GM12892 (cell line): ENCODE data around the gene SCUBE3.

Source experiments
- POLR2A ChIP-seq: IDR thresholded peaks from 2 replicates; pipeline ENCODE4 v1.6.1; 2011; ENCODE audit warnings: low read depth, low read length, control low read depth
- TAF1 ChIP-seq: IDR thresholded peaks from 2 replicates; pipeline ENCODE4 v1.6.1; 2011; ENCODE audit warnings: low read depth, mild to moderate bottlenecking, control low read depth, low read length, borderline replicate concordance

DNA sequence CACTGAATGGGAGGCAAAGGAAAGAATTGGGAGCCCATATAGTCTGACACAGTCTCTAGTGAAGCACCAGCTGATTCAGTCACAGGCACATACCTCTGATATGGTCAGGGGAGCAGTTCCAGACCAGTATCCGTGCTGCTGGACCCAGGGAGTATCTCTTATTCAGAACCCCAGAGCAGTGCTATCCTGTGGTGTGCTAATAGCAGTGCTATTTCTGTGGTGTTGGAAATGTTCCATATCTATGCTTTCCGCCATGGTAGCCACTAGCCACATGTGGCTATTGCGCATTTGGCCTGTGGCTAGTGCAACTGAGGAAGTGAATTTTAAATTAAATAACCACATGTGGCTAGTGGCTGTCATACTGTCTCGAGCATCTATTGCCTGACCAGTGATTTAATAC, 11.0 kb downstream of the SCUBE3 start:
- no peak for TF ChIP-seq POLR2A
- no peak for TF ChIP-seq TAF1
